GM18868 (cell line): ENCODE results near the gene CRIP1.

Source experiments
- ATAC-seq: cut with Tn5 transposase; IDR thresholded peaks from one replicate; pipeline ENCODE4 v1.9.1; 2021; ENCODE audit warnings: mild to moderate bottlenecking, moderate library complexity; ENCODE audit not compliant: unreplicated experiment

CRIP1 gene

DNA sequence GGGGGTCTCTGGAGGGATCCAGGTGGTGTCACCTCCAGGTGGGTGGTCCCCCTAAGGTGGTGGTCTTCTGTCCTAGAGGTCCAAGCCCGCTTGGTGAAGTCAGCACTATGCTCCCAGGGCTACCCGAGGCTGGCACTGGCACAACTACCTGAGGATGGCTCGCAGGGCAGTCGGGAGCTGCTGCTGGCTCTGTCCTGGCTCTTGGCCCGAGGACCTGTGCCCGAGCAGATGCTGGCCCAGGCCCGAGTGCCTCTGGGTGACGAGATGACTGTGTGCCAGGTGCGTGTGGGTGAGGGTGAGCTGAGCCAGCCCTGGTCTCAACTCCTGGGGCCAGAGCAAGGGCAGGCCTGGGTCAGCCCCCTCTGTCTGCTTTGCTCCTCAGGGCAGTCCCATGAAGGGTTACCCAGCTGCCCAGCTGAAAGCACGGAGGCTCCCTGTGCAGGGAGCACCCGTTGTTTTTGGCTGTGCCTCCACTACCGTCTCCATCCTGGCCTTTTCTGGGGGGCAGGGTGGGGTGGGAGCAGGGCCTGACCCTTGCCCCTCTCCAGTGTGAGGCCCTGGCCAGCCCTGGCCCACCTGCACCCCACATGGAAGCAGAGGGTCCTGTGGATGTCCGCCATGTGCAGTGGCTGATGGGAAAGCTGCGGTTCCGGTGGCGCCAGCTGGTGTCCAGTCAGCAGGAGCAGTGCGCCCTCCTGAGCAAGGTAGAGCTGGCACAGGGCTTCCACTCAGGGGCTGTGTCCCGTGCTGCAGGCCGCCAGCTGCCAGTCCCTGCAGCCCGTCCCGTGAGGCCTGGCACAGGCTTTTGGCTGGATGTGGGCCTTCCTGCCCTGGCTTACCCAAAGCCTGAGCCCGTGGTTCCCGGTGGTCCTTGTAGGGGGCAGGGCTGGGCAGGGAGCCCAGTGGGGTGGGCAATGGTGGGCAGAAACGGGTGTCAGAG lies 5.6 kb downstream of the CRIP1 start:
- ATAC-seq, result no peak

DNA sequence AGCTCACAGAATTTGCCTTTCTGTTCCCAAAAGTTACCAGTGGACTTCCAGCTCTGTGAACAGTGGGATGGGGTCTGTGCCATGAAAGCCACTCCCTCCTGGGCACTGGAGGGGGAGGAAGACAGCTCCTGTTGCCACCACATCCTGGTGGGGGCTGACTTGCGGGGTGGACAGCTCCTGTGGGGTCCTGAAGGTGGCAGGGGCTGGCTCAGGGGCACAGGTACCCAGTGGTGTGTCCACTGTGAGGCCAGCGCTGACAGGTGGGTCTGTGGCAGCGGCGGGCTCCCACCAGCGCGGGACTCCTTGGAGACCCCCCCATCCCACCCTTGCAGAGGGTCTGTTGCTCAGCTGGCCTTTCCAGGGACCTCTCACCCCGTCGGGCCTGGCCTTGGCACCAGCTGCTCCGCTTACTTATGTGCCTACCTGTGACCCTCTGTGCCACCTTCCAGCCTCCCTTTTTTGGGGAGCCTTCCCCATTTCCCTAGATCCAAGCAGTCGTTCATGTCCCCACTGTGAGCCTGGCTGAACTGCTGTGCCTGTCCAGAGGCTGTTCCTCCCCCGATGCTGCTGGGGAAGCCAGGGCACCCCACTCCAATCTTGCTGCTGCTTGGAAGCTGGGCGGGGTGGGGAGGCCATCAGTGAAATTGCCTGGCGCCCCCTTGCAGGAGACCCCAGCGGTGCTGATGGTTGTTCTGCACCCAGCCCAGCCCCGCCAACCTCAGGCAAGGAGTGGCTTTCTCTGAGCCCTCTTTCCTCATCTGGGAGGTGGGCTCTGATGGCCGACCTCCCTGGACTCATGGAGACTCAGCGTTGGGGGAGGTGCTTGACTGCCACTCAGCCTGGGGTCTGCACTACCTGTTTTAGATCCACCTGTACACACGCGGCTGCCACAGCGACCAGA lies 6.5 kb downstream of the CRIP1 start:
- no peak for ATAC-seq

DNA sequence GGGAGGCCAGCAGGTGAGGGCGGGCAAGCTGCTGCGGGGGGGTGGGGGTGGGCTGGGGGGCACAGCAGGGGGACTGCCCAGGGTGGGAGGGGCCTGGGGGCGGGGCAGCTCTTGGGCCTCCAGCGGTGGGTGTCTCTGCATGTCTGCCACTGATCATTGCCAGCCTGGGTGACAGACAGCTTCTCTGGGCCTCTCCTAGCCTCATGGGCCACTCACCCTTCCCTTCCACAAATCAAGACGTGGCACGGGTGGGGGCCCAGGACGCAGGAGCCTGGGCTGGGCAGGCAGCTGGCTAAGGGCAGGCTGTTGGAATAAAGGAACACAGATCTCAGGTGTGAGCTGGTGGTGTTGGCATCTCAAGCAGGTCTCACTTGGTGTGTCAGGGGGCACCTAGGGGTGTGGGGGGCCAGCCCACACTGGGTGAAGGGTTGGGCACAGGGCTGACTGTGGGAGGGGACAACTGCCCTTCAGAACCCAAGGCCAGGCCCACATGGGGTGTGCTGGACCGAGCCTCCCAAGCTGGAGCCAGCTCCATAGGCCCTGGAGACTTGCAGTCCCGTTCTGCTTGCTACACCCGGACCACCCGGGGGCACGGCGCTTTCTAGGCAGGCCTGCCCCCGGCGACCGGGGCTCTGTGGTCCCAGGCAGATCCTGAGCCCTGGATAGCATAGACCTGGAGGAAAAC lies 7.4 kb downstream of the CRIP1 start:
- no peak for ATAC-seq

DNA sequence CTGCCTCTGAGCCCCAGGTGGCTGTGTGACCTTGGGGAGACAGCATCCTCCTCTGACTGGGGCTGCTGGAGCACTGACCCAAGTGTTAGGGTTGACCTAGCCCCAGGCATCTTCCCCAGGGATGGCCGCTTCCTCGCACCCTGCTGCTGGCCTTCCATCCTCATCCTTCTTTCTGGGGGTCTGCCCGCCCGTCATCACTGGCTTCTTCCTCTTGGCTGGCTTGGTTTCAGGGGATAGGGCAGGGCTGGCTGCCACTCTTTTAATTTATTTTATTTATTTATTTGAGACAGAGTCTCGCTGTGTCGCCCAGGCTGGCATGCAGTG lies 7.9 kb downstream of the CRIP1 start:
- ATAC-seq, result no peak

DNA sequence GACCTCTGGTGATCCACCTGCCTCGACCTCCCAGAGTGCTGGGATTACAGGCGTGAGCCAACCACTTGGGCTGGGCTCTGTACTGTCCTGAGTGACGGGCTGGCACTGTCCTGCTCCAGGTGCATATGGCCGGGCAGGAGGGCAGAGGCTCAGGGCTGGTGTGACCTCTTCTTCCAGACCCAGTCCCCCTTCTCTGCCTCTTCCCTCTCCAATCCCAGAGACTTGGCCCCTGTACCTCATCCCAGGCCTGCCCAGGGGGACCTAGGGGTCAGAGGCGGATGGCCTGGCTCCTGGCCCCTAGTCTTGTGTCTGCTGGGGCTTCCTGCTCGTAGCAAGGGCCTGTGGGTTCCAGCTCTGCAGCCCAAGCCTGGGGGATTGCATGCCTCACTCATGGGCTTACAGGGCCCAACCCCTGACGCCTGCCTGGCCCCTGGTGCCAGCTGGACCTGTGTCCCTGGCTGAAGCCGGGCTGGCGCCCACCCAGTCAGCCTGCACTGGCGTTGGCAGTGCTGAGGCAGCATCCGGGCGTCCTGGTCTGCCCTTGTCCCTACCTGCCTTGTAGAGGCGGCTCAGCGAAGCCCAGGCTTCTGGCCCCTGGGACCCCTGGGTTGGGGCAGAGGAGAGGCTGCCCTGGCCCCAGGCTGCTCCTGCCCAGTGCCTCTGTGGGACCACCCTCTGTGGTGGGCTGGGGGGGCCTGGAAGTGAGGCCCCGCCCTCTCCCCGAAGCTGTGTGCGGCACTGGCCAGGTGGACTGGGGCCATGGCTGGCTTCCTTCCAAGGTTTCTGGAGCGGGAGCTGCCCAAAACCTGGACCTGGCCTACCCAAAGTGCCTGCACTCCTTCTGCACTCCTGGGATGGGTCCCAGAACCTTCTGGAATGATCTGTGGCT lies 8.7 kb downstream of the CRIP1 start:
- ATAC-seq, result no peak

DNA sequence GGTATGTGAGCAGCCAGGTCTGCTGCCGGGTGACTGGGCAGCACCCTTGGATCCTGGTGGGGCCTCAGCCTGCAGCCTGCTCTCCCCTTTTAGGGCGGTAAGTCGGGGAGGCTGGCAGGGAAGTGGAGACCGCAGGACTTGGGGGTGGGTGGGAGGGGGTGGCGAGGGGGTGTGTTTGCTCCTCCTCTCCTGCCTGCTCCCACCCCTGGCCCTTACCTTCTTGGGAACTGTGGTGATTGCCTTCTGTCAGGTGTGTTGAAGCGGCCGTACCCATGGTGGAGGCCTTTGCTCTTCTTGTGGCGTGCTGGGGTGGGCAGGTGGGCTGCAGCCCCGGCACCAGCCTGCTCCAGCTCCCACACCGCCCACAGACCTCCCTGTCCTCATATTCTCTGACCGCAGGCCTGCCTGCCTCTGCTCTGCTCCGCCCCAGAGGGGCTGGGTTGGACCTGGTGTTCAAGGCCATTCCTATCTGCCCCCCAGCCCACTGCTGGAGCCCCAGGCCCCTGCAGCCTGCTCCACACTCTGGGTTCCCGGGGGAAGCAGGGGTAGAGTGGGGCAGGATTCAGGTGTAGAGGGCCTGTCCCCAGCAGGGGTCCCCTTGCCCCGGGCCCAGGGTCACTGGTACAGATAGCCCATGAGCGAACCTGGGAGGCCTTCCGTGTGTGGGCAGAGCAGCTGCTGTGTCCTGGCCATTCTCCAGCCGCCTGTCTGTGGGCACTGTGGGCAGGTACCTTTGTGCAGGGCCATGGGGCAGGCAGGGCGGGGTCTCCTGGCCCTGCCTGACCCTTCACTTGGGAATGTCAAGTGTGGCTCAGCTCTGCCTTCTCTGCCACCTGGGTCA lies 9.5 kb downstream of the CRIP1 start:
- no peak for ATAC-seq

DNA sequence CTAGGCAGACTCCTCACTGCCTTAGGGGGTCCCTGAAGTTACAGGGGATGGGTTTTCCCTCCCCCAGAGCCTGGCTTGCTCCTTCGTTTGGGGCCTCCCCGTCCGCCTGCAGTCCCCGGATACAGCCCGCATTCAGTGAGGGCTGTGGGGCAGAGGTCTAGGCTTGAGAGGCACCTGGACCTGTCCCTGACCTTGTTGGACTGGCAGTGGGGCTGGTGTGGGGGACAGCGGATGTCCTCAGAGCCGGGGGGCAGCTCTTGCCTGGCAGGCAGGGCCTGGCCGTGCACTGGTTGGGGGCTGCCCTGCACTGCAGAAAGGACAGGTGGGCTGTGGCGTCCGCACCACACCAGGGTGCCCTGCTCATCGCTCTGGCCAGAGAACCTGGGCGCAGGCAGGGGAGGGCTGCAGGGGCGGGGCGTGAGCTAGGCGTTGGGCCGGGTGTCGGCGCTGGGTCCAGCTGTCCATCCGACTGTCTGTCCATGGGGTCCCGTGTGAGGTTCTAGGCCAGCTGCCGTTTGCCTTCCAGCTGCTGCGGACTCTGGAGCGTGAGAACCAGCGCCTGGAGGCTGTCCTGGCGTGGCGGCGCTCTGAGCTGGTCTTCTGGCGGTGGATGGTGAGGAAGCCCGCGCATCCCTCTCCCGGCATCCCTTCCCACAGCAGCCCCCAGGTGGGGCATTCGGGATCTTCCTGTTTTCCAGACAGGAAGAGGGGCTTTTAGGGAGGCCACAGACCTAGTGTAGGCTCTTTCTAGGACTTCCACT lies 10.3 kb downstream of the CRIP1 start:
- ATAC-seq, result no peak

DNA sequence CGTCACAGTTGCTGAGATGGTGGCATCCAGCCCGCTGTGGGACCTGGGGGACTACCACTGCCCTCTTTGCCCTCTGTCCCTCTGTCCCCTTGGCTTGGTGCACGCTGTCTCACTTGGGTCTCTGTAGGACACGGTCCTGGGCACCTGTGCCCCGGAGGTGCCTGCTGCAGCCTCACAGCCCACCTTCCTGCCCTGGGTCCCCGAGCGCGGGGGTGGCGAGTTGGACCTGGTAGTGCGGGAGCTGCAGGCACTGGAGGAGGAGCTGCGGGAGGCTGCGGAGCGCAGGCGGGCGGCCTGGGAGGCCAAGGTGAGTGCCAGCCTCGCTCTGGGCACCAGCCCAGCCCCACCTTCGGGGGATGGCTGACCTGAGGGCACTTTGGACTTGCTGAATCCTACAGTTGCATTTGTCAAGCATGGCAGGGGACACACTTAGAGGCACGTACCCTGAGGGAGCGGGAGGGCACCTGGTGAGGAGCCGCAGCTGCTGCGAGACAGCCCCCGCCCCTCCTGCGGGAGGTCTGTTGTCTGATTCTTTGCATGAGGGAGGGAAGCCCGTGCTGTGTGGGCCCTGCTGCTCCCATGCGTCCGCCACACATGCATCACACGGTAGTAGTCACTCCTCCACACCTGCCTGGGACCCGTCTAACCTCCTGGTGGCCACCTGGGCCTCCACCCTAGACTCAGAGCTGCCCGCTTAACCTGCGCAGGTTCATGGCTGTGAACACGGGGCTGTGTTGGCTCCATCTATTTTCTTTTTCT lies 11.2 kb downstream of the CRIP1 start:
- no peak for ATAC-seq

DNA sequence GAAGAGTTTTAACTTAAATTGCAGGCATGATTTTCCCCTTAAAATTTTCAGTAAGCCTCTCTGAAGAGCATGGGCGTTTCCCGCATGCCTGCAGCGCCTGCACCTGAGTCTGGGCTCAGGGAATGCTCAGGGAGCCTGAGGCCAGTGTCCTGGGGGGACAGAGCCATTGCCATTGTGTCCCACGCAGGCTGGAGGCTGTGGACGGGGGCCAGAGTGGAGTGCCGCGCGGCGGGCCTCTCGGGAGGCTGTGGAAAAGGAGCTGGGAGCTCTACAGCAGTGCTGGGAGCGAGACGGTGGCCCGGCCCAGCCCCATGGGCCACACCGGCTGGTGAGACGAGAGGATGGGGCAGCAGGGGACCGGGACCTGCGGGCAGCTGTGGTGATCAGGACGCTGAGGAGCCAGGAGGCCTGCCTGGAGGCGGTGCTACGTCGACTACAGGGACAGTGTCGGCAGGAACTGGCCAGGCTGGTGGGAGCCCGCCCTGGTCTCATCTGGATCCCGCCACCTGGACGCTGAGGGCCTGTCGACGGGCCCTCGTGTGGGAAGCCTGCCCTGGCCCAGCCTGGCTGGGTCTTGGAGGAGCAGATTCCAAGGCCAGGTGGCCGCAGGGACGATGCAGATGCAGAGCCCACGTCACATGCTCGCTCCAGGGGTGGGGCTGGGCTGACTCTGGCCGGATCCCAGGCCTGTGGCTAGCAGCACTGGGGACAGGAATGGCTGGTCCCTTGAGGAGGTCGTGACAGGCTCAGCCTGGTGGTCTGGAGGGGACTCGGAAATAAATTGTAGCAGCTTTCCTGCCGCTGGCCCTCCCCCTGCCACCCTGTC lies 12.0 kb downstream of the CRIP1 start:
- ATAC-seq, result no peak

DNA sequence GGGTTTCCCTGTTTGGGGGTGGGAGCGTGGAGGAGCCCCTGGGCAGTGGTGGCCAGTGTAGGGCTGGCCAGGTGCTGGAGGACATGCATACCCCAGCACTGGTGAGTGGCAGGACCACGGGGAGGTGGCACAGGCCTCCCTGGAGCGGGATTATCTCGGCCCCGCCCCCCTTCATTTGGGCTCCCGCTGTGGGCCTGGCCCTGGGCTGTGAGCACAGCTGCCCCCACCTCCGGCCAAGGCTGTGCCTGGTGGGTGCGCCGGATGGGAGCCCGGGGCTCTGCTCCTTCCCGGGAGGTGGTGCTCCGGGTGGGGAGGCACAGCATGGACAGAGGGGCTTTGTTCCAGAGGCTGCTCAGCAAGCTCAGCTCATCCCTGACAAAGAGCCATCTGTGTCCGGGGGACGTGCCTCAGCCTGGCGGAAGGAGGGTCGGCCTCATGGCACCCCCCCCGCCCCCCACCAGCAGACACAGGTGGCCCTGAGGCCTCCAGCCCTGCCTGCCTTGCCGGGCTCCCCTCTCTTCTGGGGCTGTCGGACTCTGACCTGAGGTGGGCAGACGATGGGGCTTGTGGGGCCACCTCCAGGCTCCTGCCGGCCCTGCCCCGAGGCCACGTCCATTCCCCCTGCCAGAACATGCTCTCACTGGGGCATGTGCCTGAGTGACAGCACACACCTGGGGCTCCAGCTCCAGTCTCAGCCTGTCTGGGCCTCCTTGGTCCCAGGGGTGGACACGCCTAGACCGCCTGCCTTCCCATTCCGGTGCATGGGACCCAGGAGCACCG lies 12.8 kb downstream of the CRIP1 start:
- no peak for ATAC-seq

DNA sequence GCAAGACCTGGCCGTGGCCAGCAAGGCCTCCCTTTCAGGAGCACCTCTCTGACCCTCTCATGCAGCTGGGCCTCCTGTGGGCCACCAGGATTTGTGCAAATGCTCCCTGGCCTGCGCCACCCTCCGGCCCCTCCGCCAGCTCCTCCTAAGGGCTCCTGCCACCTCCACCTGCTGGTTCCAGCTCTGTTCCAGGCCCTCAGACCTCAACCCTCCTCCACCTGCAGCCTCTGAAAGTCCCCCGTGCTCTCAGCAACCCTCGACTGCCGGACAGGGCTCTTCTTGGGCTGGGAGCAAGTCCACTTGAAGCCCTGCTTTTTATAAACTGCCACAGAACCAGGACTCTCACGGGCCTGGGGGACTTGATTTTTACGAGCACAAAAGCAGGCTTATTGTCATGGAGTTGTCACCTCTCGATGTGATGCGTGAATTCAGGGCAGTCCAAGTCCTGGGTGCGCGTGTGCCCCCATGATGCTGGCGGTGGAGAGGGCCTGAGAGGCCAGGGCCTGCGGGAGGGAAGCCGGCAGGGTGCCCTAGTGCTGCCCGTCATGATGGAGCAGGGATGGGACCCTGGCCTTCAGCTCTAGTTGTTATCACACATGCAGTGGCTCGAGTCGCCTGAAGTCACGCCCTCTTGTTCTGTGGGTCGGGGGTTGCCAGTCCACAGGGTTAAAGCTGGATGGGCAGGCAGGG lies 13.5 kb downstream of the CRIP1 start:
- no peak for ATAC-seq

DNA sequence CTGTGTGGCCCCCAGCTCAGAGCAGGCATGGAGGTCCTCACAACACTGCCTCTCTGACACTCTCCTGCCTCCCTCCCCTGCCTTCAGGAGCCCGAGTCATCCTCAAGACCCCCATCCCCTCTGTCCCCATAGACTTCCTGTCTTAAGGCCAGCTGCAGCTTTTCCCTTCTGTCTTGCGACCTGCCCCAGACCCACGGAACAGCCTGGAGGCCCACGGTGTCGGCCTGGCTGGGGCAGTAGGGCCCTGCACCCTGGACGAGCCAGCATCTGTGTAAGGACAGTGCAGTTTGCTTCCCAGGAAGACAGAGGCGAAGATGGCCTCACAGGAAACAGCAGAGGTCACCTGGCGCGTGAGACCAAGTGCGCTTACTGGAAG lies 14.0 kb downstream of the CRIP1 start:
- no peak for ATAC-seq

DNA sequence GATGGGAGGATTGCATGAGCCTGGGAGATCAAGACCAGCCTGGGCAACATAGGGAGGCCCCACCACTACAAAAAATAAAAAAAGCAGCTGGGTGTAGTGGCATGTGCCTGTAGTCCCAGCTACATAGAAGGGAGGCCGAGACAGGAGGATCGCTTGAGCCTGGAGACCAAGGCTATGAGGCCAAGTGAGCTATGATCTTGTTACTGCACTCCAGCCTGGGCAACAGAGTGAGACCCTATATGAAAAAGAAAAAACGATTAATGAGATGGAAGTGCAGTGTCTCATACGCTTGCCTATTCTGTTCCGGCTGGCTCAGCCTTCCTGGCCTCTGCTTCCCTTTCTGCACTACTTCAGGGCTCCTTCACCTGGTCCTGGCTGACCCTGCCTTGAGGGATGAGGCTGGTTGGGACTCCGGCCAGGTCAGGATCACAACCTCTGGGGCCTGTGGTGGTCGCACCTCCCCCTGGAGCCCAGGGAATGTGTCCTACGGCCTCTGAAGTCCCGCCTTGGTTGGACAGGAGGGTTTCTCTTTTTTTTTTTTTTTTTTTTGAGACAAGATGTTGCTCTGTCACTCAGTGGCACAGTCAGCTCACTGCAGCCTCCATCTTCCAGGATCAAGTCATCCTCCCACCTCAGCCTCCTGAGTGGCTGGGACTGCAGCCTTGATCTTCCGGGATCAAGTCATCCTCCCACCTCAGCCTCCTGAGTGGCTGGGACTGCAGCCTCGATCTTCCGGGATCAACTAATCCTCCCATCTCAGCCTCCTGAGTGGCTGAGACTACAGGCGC lies 15.0 kb downstream of the CRIP1 start:
- ATAC-seq, result no peak

DNA sequence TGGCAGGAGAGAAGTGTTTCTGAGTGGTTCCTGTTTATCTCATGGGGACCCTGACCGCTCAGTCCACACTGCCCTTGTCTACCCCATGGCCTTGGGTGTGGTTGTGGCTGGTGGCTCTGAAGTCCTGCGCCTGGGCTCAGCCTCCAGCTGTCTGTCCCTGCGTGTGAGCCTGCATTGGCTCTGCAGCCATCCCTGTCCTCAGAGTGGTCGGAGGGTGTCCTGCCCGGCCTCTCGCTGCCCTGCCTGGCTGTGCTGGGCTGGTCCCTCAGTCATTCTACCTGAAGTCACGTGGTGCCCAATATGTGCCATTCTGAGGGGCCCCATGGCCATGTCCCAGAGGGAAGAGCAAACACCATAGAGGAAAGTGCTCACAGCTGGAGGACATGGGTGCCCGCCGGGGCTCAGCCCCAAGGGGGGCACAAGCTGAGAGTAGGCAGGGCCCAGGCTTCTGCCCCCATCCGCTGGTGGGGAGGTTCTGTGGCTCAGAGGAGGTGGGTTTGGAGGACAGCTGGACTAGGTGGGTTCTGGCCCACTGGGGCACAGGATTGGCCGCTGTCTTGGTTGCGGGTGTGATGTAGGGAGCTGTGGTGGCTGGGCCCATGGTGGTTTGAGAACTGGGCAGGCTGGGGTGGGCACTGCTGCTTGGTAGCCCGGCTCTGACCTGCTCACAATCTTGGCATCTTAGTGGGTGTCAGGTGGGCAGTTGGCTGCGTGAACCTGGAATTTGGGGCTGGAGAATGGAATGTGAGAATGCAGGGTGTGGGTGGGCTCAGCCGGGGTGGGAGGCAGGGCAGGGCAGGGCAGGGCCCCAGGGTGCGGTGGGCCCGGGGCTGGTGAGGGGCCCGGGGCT lies 16.0 kb downstream of the CRIP1 start:
- ATAC-seq, result no peak
